Fibroblast of skin of right quadriceps (primary cell): ENCODE measurements around the gene RPS3.

Experiments used
- DNase-seq: peaks from one replicate; pipeline ENCODE4 v3.0.0-alpha.2; 2013

RPS3 gene

DNA sequence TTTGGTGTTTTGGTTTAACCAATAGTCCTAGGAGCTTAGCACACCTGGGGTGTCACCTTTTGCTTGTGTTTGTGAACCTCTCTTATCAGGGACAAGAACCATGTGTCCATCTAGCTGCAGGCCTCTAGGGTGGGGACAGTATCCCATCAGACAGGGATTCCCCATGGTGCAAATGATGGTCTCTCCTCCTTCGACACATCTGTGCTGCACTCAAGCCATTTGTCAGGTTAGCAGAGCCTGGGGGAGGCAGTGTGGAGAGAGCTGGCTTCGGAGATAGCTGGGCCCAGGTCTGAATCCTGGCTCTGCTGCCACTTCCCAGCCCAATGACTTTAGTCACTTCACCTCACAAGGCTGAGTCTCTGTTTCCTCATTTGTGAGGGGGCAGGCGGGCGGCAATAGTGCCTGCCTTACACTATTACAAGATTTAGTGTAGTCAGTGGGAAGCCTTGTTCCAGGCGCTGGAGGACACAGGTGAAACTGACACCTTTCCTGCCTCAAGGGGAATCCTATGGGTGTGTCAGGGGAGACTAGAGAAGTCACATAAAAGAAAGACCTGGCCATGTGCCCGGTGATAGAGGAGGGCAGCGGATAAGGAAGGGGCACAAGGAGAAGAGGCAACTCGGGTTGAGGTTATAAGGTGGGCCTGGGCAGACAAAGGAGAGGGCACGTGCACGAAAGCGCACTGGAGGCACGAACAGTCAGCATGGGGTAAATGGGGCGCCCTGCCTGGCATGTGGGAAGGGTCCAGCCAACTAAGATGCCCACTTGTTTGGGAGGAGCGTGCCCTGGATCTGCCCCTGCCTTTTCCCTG is 21.1 kb downstream of the RPS3 start:
- DNase-seq, result no peak

DNA sequence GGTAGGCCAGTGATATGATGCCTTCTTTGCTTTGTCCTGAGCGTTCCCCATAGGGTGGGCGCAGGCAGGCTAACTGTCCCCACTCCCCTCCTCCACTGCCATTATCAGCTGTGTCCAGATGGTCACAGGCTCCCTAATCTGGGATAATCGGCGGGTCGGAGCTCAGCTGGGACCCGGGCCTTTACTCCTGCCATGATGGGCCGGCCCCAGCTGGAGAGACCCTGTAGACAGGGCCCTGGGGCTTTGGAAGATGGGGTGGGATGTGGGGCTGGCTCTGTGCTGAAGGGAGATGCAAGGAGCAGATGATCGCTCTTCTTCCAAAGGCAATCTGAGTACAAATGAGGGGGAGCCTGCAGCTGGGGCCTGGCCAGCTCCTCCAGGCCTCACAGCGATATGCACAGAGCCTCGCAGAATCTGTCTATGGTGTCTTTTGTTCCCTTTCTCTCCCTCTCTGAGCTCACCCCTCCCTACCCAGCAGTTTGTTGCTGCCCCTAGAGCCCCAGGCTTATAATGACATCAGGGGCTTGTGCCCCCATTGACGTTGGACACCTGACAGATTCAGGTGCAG is 21.8 kb downstream of the RPS3 start:
- no peak for DNase-seq

DNA sequence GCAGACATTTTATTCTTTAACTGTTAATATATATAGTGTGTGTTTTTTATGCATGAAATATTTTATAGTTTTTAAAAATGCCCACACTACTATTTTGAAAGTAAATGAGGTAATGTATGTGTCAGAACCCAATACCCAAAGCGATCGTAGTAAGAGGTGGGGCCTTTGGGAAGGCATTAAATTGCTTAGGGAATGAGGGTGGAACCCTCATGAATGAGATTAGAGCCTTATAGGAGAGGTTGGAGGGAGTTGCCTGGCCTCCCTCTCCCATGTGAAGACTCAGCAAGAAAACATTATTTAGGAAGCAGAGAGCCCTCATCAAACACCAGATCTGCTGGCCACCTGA is 22.6 kb downstream of the RPS3 start:
- DNase-seq, result no peak

DNA sequence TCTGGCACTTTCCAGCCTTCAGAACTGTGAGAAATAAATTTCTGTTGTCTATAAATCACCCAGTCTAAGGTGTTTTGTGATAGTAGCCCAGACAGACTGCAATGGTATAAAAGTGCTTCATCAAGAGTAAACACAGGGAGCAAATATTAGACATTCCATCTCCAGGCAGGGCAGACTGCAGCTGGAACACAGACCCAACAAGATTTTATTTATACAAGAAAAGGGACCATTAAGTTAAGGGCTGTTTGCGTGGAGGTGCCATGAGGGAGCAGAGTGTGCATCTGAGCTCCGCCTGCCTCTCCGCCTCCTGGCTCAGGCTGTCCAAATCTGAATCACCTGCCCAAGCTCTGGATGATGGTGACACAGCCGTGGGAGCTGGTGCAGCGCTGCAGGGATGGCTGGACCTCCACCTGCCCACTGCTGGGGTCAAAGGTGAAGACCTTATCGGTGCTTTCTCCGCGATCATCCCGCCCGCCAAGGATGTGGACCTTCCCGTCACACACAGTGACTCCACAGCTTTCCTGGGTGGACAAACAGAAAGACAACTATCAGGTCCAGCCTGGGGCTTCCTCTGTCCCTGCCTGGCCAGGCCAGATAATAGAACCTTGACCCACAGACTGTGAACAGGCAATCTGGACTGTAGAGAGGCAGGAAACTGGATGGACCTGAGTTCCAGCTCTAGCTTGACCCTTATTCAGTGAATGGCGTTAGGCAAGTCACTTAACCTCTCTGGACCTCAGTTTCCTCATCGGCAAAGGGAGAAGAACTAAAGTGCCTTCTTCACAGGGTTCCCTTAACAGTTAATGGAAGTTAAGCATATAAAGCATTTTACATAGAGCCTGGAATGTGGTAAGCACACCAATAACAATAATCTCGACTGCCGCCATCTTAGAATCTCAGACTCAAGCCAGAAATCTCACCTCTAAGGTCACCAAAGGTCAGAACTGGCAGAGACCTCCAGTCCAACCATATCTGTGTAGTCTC is 23.2 kb downstream of the RPS3 start:
- DNase-seq, result no peak

DNA sequence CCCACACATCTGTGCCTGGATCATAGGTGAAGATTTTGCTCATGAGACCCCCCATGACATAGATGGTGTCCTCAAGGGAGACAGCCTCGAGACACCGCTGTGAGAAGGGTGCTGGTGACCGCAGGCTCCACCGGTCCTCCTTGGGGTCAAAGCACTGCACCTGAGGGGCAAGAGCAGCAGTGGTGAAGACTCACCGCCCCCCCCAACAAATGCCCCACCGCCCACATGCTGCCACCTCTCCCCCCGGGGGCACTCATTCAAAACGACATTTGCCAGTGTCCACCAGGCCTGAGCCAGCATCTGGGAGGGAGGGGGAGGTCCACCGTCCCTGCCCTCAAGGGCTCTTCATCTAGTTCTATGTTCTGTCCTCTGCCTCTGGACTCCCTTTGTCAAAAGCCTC is 24.4 kb downstream of the RPS3 start:
- DNase-seq, result no peak

DNA sequence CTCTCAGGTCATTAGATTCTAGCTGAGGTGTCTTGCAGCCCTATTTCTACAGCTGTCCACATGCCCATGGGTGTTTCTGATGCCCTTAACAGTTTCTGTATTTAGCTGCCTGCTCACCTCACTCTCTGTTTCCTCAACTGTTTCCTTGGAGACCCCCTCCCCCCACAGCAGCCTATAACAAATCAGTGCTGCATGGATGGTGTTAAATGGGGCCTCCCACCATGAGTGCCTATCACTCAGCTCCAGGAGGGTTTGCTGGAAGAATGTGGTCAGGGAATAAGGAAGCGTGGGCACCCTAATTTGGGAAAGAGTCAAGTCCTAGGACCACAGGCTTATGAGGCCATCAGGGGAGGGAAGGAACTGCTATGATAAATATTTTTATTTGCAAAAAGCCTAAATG is 25.1 kb downstream of the RPS3 start:
- no peak for DNase-seq

DNA sequence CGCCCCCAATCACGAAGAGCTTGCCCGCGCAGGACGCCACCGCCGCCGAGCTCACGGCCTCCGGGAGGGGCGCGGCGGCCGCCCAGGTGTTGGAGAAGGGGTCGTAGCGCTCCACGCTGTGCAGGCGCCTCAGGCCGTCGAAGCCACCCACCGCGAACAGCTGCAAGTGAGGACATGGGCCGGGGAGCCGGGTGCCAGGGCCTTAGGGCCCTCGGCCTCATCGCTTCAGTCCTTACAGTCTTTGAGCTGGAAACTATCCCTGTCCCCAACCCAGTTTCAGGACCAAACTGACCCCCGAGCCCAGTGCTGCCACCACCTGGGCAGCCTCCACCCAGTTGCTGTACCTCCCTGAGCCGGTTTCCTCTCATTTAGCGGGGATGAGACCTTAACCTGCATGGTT is 26.1 kb downstream of the RPS3 start:
- no peak for DNase-seq

DNA sequence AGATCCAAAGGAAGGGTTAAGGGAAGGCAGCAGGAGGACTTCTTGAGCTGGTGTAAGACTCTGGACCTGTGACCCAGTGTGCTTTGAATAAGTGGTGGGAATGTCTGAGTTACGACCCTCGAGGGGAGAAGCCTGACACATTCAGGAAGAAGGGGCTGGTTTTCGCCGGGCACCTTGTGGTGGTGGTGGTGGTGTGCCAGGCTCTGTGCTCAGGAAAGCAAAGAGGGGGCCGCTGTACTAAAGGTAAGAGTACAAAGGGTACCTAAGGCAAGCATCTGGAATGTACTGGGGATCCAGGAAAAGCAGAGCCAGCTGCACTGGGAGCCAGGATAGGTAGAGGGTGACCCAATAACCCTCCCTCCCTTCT is 27.4 kb downstream of the RPS3 start:
- DNase-seq, result no peak

DNA sequence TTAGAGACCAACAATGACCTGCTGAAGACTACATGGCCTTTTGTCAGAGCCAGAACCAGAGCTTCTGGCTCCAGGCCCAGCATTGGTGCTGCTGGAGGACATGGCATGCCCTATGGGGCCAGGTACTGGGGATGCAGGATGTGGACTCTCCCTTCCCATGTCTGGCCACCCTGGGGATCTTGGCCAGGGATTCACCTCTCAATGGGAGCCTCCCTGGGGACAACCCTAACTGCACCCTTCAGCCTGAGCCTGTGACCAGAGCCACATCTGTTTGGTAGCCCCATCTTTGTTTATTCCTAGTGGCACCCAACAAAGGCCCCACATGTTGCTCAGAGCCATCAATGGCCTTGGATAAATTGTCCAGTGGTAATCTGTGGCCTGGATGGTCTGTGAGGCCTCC is 27.9 kb downstream of the RPS3 start:
- no peak for DNase-seq

DNA sequence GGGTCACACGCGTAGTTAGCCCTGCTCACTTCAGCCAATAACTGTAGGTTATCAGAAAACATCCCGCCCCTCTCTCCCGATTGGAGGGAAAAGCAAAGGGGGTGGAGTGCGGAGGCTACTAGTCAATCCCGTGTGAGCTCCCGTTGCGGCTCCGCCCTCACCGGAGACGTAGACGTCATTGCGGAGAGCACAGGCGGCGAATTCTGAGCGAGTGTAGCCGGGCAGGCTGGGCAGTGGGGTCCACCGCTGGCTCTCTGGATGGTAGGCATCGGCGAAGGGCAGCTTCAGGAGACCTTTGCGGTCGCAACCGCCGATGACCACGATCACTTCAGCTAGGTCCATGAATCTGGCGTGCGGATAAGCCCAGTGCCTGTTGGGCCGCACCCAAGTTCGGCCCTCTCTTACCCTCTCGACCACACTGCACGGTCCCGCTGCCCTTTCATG is 29.0 kb downstream of the RPS3 start:
- peak; percentile 87 for DNase-seq

DNA sequence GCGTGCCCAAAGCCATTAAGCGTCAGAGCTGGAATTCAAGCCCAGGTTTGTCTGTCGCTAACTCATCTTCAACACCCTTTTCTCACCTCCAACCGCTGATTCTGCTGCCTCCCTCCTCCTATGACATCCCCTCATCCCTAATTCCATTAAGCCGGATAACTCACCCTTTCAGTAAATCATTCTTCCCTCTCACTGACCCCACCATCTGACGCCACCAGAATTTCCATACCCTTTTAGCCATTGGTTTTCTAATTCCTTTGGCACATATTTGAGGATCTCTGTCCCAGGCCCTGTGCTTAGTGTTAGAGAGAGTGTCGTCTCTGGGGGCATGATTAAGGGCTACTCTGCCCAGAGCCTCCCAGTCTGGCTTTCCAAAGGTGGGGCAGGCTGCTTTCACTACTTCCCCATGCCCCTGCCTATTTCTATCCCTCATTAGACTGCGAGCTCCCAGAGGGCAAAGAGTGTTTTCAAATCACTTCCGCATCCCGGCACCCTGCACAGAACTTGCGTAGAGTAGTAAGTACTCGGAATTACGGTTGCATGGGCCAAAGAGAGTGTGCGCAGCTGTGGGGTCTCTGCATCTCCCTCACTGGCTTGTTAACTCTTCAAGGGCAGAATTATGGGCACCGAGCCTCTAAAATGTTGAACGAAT is 29.8 kb downstream of the RPS3 start:
- DNase-seq, result no peak

DNA sequence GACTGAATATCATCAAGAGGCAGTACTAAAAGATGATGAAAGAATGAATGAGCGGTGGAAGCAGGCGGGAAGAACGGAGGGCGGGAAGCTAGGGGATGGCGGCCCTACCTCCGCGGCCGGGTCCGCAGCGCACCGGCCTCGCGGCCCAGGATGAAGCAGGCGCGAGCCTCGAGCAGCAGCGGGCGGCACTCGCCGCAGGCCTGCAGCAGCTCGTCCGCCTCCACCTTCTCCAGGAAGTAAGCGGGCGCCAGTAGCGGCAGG is 30.3 kb downstream of the RPS3 start:
- no peak for DNase-seq

DNA sequence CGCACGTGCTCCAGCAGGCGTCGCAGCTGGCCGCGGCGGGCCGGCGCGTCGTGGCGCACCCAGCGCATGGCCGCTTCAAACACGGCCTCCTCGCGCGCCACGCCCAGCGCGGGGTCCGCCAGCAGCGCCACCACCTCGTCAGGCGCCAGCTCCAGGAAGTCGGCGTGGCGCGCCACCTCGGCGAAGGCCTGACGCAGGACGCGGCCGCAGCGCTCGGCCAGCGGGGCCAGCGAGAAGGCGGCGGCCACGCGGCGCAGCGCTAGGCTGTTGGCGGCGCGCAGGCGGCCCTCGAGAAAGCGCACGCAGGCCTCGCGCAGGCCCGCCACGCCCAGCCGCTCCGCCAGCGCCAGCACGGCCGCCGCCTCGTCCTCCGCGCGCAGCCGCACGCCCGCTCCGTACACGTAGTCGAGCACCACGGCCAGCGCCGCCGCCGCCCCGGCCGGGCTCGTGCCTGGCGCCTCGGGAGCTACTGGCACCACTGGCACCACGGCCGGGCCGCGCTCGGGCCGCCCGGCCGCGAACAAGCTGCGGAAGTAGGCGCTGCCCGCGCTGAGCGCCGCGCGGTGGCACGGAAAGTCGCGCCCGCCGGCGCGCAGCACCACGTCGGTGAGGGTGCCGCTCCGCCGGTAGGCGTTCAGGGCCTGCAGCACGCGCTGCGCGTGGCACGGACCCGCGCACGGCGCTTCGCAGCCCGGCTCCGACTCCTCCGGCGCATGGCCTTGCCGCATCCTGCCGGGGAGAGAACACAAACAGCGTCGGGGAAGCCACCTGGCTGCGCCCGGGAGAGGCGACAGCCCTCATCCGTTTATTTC is 30.8 kb downstream of the RPS3 start:
- DNase-seq, result peak; percentile 72

DNA sequence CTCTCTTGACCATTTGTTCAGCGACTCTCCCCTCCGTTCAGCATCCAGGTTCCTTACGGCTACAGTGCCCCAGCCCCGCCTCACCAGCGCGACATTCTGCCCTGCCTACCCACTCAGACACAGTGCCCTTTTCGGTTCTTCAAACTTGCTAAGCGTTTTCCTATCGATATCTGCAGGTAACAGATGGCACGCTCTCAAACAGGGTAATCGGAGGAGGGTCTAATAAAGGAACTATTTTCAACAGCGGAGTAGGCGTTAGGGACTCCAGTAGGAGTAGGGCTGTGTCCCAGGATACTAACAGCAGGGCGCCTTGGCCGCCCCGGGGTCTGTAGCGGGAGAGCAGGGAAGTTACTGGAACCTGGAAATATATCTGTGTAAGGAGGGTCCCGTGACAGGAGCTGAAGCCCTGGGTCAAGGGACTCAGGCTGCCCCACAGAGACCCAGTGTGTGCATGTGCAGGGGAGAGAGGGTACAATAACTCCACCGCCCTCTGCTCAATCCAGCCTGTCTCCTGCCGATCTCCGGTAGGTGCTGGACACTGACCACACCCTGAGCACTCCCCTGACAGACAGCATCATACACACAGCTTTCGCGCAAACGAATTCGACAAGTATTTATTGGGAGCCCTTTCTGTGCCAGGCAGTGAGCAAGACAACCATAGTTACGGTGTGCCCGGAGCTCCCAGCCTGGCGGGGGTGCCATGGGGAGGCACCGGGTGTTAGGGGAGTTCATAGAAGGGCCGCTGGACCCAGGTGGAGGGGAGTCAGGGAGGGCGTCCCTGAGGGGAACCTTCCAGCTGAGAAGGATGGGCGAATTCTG is 31.6 kb downstream of the RPS3 start:
- DNase-seq, result no peak

DNA sequence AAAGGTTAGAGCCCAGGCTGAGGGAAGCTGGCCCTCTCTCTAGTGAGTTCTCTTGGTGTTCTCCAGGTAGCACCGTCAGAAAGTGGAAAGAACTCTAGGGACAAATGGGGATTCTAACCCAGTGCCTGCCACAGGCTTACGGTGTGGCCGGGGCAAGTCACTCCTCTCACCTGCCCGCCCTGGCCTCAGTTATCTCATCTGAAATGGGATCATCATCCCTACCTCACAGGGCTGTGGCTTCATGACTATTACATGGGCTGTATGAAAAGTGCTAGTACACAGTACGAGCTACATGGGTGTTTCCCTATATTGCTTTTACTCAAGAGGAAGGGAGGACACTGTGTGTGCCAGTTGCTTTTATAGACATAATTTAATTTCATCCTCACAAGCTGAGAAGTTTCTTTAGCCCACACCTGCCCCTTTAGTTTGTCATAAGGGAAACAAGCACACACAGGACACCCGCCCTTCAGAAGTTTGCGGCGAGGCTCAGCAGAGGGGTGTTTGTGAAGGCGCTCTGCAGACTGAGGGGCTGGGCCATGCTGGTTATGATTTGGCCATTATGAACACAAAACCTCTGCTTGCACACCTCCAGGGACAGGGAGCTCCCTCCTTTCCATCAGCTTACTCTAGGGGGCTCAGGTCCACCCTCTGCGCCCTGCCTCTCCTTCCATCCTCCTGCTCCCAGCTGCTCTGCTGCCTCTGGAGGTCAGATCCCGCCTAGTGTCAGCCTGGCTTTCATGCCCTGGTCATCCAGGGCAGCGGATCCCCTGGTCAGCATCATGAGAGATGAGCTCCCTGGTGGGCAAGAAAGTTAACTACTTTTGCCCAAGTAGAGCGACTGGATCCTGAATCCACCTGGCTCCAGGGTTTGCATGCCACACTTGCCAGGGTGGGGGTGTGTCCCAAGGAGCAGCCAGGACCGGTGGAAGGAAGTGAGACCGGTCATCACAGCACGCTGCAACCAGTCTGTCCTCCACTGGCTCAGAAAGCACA is 32.5 kb downstream of the RPS3 start:
- no peak for DNase-seq

DNA sequence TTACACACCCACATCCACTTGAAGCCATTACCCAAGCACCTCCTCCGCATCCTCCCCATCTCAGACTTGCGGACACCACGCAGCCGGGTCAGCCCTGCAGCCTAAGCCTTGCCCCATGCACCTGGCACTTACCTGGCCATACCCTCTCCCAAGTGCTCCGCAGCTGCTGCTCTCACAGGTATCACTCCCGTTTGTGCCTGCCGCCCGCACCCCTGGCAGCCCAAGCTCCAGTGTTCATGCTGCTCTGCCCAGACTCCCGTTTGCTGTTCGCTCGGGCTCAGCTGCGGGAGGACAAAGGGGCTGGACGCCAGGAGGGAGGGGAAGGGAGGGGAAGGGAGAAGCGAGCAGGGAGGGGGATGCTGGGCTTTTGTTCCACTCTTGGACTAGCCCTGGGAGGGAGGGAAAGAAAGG is 33.6 kb downstream of the RPS3 start, which contains the start of gene KLHL35:
KLHL35 (minus strand) TSS at position 293 of the 411 bp plus-strand sequence. CDS start 2,574 bp downstream, outside the sequence.
- DNase-seq, result no peak

DNA sequence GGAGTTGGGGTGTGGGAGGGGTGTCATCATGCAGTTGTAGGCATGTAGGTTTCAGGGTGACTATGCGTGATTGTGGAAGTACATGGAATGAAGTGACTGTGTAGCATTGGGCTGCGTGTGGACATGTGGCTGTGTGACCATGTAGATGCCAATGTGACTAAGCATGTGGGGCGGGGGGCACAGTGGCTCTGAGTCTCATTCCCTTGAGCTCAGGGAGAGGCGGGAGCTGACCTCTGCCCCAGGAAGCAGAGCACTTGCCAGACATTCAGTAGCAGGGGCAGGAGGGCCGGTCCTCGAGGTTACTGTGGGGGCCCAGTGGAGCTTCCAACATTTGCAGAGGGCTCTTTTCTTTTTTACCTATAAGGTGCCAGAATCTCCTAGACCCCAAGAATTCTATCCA is 34.1 kb downstream of the RPS3 start:
- DNase-seq, result no peak

DNA sequence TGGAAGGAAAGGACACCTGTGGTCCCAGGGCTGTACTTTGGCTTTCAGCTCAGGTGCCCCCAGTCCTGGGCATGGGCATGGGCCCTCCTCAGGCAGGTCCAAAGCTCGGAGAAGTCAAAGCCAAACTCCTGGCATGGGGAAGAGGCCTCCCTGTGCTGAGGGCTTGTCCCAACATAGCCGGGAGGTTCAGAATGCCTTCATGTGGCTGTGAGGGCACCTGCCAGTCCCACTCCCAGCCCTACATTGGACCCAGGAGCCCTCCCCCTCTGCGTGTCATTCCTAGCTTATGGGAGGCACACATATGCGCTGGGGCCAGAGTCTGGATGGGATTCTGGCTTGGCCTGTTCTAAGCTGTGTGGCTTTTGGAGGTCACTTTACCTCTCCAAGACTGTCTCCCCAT is 34.7 kb downstream of the RPS3 start:
- no peak for DNase-seq

DNA sequence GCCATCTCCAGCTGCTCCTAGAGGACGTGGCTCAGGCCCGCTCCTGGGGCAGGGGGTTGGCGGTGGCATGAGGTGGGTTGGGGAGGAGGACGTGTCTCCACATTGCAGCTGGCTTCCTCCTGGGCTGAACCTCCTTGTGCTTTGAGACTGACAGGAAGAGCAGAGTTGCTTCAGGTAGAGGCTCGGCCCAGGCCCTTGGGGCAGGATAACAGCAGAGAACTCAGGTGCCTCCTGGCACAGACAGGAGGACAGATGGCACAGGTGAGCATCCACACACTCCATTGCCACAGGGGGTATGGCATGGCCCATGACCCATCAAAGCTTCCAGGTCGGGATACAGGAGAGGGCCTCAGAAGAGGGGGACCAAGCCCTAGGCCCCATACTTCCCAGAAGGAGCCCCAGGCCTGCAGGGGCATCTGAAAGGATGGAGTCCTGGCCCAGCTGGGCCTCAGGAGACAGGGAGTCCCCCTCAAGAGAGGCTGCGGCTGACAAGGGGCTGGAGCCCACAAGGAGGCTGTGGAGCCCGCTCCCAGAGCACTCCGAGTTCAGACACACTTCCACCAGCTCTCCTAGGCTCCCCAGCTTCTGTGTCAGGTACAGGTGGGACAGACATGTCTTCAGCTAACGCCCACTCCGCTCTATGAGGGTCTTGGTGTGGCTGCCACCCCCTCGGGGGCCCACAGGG is 35.7 kb downstream of the RPS3 start:
- DNase-seq, result no peak

DNA sequence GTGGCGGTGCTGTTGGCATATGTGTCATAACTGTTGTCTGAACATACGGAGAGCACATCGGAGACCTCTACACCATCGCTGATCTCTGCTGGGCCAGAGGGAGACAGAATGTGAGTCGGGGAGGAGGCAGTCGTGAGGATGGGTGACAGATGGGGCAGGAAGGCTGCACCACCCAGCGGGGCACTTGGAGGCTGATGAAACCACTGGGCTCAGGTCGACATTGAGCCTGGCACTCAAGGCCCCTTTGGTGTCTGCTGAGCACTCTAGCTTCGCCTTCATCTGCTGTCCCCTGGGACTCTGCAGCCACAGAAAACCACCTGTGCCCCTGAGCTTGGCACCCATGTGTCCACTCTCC is 36.2 kb downstream of the RPS3 start:
- DNase-seq, result no peak
